CD4-positive, alpha-beta T cell treated with Interleukin-12 subunit alpha and Interleukin-12 subunit beta, for 1 hour (primary cell): ENCODE data around the gene ANKIB1.
A peak's percentile ranks its signal among the peaks of the same experiment; 100 is the strongest.

ENCODE experiments used
- DNase-seq: peaks from one replicate; pipeline ENCODE4 v3.0.0-alpha.2; 2020

Gene ANKIB1

DNA sequence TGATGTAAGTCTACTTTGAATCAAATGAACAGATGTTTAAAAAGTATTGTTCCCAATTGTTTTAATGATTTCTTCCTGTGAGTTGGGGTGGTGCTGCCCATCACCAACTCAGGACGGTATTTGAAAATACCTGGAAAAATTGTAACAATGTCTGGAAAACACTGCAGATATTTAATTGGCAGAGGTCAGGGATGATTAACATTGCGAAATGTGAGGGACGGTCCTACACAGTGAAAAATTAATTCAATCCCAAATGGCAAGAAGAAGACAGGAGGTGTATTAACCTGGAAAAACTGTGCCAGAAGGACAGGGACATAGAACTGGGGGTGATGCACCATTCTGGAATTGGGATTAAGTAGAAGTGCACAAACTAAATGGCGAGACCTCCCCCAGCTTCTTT, 29.6 kb downstream of the ANKIB1 start:
- DNase-seq = no peak

DNA sequence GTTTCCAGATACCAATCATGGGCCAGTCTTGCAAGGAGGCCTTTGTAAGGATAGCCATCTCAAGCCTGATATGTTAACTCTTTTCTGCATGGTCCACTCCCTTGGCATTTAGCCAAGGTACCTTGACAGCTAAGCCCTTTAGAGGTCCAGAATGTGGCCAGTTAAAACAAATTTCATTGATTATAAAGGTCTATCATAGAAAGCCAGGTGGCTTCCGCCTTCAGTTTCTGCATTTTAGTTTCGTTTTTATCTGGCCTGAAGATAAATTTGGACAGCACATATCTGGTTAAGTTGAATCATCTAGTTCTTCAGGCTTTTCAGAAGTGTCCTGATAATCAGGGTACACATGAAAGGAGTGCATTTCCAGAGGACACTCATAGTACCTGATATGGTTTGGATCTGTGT, 30.7 kb downstream of the ANKIB1 start:
- DNase-seq = no peak

DNA sequence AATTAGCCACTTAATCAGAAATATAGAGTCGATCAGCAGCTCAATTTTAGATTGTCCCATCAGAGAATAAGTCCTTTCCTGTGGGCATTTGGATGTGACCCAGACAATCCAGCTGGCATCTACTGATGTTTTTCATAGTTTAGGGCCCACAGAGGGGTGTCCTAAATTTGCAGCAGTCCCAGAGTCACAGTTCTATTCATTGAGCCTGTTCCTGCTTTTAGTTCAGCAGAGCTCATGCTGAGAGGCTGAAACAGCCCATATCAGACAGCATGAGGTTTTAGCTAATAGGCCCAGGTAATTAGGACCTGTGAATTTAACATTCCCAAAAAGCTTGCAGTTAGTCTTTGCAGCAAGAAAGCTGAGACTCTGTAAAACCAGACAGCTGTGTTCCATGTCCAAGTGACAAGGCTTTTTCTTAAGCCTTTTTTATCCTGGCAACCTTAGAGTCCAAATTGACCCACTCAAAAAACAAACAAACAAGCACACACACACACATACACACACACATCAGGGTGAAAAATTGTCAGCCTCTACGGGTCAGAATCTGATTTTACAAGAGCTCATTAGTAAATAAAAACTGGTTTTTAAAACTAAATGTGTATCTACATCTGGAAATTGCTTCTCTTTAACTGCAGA, 33.7 kb downstream of the ANKIB1 start:
- DNase-seq = no peak

DNA sequence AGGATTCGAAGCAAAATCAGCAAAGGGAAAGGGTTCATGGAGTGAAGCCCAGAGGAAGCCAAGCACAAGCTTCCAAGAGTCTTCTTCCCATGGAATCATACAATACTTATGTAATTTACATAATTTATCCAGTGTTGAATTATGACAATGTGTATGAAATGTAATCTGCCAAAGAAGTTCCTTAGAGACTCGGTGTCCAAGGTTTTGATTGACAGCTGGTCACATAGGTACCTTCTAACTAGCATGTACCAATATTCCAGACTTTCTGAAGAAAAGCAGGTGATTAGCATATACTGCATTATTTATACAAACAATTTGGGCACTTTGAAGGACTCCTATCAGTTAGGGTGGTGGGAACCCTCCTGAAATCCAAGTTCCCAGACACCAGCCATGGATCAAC, 35.3 kb downstream of the ANKIB1 start:
- DNase-seq = no peak

DNA sequence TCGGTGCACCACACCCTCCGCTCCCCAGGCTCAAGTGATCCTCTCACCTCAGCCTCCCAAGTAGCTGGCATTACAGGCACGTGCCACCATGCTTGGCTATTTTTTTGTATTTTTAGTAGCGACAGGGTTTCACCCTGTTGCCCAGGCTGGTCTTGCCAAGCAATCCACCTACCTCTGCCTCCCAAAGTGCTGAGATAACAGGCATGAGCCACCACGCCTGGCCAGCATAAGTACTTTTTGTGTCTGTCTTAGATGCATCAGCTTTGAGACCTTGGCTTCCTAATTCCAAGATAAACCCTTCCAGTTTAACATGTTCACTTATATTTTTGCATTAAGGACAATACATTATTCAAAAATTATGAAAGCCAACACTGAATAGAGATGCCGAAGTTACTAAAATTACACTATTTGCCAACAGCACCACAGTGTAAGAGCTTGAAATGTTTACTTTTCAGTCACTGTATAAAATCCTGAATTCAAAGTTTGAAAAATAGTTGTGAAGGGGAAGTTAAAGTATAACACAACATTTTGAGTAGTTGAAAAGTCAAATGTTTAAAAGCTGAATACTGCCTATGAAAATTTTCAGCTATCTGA, 36.5 kb downstream of the ANKIB1 start:
- no peak for DNase-seq

DNA sequence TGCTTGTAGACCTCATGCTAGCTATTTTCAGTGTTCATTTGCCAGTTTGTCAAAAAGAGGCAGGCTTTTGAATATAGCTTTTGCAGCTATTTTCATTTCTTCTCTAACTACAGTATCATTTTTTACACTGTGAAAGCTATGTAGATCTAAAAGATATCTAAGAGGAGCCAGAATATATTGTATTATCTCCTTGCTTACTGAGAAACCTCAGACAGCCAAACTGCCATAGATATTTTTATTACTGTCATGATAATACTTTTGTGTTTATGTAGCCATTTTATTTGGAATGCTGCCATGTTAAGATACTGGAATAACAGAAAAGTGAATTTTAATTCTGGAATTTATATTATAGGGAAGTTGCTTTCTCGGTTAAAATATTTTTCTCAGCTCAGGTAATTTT, 37.2 kb downstream of the ANKIB1 start:
- DNase-seq = no peak

DNA sequence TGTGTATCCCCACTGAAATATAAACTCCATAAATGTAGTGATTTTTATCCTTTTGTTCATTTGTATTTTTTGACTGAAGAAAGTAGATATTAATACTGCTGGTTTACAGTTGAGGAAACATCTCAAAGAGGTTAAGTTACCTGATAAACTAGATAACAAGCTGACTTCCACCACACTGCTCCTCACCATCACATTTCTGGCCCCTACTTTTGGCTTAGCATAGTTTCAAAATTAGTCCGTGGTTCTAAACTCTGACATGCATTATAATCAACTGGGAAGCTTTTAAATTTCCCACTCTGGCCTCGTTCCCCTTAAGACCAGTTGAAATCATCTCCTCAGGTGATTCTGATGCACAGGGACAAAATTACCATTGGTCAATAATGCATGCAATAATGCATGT, 43.5 kb downstream of the ANKIB1 start:
- DNase-seq = no peak

DNA sequence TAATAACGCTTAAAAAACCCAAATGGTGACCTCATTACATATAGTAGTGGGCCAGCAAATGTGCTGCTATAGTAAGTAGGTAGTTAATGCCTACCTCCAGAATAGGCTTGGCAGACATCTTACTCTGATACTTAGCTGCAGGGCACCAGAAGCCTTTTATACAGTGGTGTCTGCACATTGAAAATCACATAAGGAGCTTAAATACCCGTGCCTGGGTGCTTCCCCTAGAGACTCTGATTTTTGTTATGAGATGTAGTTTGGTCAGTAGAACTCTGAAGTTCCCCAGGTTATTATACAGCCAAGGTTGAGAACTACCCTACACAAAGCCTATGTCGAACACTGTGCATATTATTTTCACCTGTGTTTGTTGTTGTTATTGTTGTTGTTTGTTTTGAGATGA, 47.2 kb downstream of the ANKIB1 start:
- no peak for DNase-seq

DNA sequence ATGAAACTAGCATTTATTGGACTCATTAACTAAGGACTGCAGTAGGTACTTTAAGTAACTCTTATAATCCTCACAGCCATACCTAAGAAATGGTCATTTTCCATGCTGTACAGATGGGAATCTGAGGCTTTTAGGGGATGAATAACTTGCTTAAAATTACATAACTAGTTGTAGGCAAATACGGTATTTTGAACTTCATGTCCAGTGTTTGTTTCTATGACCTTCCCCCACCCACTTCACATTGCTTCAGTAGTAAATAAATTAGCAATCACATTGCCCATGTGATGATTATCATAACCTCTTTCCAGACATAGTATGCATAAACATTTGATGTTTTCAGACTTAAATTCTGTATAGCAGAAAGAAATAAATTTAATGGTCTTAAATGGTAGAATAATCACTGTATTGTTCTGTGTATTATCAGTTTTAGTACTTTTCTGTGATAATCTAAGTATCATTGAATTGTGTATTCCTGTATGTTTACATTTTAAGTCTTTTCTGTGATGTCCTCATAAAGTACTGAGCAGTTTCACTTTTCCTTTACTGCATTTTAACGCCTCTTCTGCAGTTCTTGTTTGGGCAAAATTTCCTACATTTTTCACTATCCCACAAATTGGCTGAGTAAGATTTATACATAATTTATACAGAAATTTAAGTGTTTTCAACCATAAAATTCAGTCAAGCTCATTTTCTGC, 48.3 kb downstream of the ANKIB1 start:
- no peak for DNase-seq

DNA sequence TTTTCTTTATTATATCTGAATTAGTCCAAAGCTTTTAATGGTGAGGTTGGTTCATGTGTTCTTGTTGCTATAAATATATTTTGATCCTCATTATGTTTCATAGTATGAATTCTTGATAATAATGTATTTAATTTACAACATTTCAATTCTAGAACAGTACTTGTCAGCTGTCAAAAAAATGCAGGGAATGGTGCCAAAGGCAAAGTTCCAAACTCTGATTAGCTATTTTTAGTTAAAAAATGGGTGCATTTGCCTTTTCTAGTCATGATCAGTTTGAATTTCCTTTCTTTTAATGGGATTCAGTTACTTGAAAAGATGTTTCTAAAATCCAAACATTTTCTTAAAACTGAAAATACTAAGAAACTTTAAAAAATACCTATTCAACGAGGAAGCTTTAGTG, 49.6 kb downstream of the ANKIB1 start:
- no peak for DNase-seq

DNA sequence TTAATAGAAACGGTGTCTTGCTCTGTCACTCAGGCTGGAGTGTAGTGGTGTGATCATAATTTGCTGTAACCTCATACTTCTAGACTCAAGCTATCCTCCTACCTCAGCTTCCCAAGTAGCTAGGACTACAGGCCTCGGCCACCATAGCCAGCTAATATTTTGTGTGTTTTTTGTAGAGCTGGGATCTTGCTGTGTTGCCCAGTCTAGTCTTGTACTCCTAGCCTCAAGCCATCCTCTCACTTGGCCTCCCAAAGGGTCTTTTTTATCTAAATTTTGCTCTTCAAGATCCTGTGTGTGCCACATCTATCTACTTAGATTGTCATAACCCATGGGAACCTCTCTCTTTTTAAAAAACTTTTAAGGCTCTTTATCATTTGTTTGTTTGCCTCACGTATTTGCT, 50.5 kb downstream of the ANKIB1 start:
- DNase-seq = no peak

DNA sequence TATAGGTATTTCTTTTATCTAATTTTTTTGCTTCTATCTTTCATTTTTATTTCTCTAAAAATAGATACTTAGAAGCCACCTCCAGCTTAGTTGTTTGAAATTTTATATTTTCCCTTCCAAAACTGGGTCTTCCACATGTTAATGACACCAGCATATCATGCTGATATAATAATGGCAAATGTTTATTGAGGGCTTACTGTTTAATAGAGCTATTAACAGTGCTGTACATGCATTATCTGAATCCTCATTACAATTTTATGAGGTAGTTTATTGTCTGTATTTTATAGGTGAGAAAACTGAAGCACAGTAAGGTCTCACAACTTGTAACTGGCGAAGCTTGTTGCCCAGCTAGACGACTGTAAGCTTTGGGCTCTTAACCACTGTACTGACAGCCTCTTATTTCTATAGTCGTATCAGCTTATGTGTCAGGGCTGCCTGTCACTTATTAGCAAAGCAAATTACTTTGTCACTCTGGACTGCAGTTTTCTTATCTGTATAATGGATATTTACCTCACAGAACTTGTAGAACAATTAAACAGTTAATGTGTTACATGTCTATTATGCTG, 51.2 kb downstream of the ANKIB1 start:
- no peak for DNase-seq

DNA sequence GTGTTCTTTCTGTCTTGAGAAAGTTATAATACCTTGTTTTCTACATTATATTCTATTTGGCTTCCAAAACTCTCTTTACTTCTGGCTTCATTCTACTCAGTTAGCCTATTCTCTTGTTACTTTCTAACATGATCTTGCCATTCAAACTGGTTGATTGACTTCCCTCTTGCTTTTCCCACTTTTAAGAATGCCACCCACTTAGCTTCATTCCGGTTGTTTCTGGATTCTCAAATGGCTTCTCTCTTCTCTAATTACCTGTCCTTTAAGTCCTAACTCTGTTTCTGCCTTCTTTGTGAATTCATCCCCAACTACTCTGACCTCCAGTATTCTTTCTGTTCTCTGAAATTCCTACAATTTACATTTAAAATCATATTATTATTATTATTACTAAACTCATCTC, 52.0 kb downstream of the ANKIB1 start:
- no peak for DNase-seq

DNA sequence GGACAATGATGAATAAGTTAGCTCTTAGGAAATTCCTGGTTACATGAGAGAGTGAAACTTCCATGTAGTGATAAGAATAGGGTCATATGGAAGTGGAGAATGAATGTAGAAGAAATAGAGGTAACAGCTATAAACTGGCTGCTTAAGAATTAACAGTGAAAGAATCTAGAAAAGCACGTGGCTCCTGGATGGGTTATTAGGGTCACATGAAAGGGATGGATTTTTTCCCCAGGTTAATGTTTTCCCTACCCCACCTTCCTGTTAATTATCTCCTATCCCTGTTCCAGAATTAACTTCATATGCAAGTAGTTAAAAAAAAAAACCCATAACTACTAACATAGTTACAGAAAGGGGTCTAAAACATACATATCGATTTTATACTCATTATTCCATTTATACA, 58.0 kb downstream of the ANKIB1 start:
- no peak for DNase-seq

DNA sequence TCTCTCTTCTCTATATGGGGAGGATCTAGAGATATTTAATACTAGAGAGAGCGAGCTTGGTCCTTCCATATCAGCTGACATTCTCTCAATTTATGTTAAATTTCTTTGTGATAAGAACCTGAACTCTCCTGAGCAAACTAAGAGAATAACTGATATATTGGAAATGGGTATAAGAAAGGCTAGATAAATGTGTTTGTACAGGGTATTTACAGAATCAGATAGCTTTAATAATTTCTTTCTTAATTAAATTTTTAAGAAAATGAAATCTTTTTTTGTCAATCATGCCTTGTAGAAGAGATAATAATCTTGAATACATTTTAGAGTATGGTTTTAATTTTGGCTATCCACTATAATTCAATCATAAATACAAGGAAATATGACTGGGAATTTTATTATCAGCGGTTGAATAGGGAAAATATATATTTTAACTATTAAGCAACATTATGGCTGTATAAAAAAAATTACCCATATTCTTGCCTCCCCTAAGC, 58.7 kb downstream of the ANKIB1 start:
- DNase-seq = no peak

DNA sequence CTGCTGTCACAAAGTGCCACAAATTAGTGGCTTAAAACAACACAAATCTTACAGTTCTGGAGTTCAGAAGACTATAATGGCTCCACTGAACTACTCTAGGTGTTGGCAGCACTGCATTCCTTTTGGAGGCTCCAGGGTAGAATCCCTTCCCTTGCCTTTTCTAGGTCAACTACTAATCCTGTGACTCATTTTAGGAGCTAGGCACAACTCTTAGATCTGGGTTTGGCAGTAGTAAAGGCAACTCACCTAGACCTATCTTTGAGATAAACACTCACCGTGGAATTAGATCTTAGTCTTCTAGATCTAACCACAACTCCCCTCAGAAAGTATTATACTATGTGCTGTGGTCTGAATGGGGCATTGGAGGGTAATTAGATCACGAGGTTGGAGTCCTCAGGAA, 60.4 kb downstream of the ANKIB1 start:
- no peak for DNase-seq

DNA sequence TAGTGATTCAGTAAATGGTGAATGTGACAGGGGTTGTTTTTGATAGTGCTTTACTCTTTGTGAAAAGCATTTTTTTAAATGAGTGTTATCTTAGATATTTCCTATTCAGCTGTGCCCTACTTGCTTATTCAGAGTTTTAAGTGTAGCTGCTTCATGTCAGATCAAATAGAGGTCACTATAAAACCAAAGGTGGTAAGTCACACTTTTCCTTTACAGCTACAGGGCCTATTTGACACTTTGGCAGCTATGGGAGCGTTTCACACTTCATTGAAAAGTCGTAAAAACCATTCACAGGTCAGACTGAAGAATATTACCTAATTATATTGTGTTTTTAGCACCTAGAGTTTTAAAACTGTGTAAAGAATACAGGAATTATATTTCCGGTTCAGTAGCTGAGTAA, 67.3 kb downstream of the ANKIB1 start:
- peak; percentile 3 for DNase-seq

DNA sequence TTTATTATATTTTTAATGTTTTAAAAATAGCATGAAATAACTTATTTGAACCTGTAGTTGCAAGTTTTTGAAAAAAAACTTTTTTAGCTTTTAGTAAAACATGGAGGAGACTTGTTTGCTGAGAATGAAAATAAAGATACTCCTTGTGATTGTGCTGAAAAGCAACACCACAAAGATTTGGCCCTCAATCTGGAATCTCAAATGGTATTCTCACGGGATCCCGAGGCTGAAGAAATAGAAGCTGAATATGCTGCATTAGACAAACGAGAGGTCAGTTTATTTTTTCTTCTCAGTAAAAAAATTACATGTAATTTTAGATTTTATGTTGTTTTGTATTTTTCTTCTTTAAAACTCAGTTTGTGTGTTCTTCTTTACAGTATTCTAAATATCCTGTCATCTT, 73.5 kb downstream of the ANKIB1 start:
- DNase-seq = no peak

DNA sequence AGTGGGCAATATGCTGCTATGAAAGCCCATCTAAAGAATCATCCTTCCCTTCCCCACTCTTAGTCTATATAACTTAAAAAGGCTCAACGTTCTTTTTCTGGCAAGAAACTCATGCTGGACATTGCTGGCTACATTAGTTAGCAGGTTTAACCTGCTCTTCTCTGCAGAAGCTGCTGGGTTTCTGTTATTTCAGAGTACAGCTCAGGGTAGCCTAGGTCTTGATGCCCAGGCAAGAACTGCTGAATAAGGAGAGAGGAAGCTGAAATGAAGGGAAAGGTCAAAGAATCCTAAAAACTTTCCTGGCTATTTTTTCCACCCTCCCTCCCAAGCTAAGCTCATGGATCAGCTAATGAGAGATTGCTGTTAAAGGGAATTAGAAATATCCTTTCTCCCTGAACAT, 79.4 kb downstream of the ANKIB1 start:
- DNase-seq = no peak

DNA sequence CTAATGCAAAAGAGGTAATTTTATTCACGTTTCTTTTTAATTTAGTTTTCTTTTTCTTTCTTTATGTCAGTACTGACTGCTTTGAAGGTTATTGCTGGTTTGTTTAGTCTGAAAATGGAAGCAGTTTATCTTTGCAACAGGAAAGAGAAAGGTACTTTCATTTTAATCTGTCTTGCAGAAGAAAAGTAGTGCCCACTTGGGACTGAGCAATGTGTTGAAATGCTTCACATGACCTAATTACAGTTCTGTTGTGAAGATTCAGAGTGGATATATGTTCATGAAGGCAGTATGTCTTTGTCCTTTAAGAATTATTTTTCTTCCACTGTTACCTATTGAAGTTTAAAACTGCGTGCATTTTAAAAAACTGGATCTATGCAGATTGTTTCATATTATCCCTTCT, 80.1 kb downstream of the ANKIB1 start:
- DNase-seq = no peak

DNA sequence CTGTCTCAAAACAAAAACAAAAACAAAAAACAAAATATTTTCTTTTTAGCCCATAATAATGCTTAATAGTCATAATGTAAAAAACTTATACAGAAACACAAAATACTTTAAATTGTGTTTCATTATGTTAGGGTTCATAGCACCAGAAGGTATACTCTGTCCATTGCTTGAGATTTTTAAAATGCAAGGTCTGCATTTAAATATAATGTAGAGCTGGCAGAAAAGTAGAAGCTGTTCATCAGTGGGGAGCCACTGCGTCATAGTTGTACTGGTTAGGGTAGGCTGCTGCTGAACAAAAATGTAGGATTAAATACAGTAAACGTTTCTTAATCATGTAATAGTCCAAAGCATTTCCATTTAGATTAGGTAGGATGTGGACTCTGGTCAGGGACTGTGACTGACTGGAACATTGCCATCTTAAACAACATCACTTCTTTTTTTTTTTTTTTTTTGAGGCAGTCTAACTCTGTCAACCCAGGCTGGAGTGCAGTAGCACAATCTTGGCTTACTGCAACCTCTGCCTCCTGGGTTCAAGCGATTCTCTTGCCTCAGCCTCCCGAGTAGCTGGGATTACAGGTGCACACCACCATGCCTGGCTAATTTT, 85.2 kb downstream of the ANKIB1 start:
- DNase-seq = no peak

DNA sequence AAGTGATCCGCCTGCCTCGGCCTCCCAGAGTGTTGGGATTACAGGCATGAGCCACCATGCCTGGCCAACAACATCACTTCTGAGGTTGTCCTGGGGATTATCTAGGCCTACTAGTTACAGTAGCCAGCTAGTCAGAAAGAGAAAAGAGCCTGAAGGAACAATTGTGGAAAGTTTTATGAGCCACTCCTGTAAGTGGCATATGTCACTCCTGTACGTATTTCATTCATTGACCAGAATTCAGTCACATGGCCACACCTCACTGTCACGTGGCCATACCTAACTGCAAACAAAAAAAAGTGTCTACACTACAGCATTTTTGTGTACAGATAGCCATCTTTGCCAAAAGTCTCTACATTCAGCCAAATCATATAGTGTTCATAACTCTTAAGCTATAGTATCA, 85.7 kb downstream of the ANKIB1 start:
- DNase-seq = no peak

DNA sequence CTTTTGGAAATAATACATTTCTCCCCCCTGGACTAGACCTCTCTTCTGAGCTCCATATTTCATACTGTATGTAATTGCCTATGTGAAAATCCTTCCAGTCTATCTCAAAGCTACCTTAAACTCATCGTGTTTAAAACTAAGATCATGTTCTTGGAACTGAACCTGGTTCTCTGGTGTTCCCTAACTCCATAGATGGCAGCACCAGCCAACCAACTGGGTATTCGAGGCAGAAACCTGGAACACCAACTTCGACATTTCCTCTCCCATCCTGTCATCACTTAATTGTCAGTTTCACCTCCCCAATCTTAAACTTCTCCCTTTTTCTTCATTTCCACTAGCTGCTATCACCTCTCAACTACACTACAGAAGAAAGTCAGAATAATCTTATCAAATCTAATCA, 87.0 kb downstream of the ANKIB1 start:
- DNase-seq = no peak

DNA sequence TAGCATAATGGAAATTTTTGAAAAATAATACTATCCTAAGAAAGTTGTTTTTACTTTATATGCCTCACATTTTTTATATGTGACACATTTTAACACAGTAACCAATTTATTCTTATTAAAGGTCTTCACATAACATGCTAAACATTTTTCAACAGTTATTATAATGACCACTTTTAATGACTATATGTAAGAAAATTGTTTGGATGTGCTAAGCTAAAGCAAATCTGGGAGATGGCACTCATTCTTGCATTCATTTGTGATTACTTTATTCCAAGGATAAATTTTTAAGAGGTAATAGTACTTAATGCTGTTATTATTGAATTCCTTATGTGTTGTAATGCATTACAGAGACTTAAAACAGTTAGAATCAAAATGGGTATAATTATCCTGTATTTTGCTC, 88.1 kb downstream of the ANKIB1 start:
- no peak for DNase-seq
